ENCODE data around the gene CLDN14. TPM values are rescaled to one million over a fixed set of nuclear protein-coding genes. Genes with fewer than 3 reads are reported as not detected.

Gene CLDN14
- total RNA-seq, 1 experiment from 2014 or later, result not detected

- Histone ChIP-seq H3K4me1 (ENCODE audit: control insufficient read depth, insufficient read depth, low read length) (peaks cover 5% of the 10 kb centered on the region), H3K4me3 (ENCODE audit: low read depth in 2 of 2, low read length in 2 of 2) (no peak overlapping the region), H3K36me3 (ENCODE audit: control insufficient read depth, insufficient read depth, low read length) (no peaks in the 10 kb centered on the region), H3K27ac (ENCODE audit: low read length) (no peak overlapping the region; the same call in 1 of the 2 replicates), H3K9me3 (ENCODE audit: control insufficient read depth, insufficient read depth, low read depth, low read length) (no peaks in the 10 kb centered on the region), H3K27me3 (ENCODE audit: control insufficient read depth, insufficient read depth, low read length) (no peaks in the 10 kb centered on the region)
- TF ChIP-seq POLR2AphosphoS5 (IDR thresholded peaks at IDR 0.05; ENCODE audit: low read depth, low read length) (no peak), REST (IDR thresholded peaks at IDR 0.05; ENCODE audit: insufficient read depth in 1 of 2, low read depth in 2 of 2, low read length in 1 of 2) (no peak), SIN3A (IDR thresholded peaks at IDR 0.05; ENCODE audit: borderline replicate concordance, insufficient read depth, low read depth, low read length) (no peak), CTCF (IDR thresholded peaks at IDR 0.05) (no peak; the same call in 1 of the 2 replicates), TCF7L2 (IDR thresholded peaks at IDR 0.05; ENCODE audit: low read depth, low read length) (no peak)
- BruUV-seq (replicated peaks), result no TSS peak
- no peak for ATAC-seq
- no peak for DNase-seq (ENCODE audit: low read depth, low spot score)
- intact Hi-C loops (cut with micrococcal nuclease; ENCODE audit: unreplicated experiment), result no loop called here
- ChIA-PET POLR2A (no interaction called here), CTCF (interaction anchor here (0.8 kb wide), 1 partner anchor 56 kb away, joined by 4 read pairs; no protein-coding TSS in a partner anchor)
- in situ Hi-C loops (cut with HindIII; ENCODE audit: low pct_unique_long_range_greater_than_20kb, low sequenced_read_pairs), result no loop called here
These were observed 981 bp downstream of the CLDN14 start for GRCh38 chr21:36478941-36479340.

- in situ Hi-C loops (cut with HindIII; ENCODE audit: low pct_unique_long_range_greater_than_20kb, low sequenced_read_pairs) (no loop called here), intact Hi-C loops (cut with micrococcal nuclease; ENCODE audit: unreplicated experiment) (no loop called here)
- H3K27ac ChIP-seq (ENCODE audit: low read length), result no peak overlapping the region; the same call in 1 of the 2 replicates
These were observed 1.7 kb downstream of the CLDN14 start for GRCh38 chr21:36478207-36478701.

More at GRCh38 chr21:36478207-36478701, 1.7 kb downstream of the CLDN14 start:
- ATAC-seq (peak; percentile 88; the same call in 1 of the 2 replicates), DNase-seq (ENCODE audit: low read depth, low spot score) (peak; percentile 45)
- H3K4me3 ChIP-seq (ENCODE audit: low read depth in 2 of 2, low read length in 2 of 2), result no peak overlapping the region
- H3K27me3 ChIP-seq (ENCODE audit: control insufficient read depth, insufficient read depth, low read length), result no peaks in the 10 kb centered on the region
- no peaks in the 10 kb centered on the region for H3K9me3 ChIP-seq (ENCODE audit: control insufficient read depth, insufficient read depth, low read depth, low read length)
- peaks cover 5% of the 10 kb centered on the region for H3K4me1 ChIP-seq (ENCODE audit: control insufficient read depth, insufficient read depth, low read length)
- TF ChIP-seq TCF7L2 (IDR thresholded peaks at IDR 0.05; ENCODE audit: low read depth, low read length), result no peak
- no peak for TF ChIP-seq CTCF (IDR thresholded peaks at IDR 0.05)
- TF ChIP-seq POLR2AphosphoS5 (IDR thresholded peaks at IDR 0.05; ENCODE audit: low read depth, low read length), result no peak
- TF ChIP-seq SIN3A (IDR thresholded peaks at IDR 0.05; ENCODE audit: borderline replicate concordance, insufficient read depth, low read depth, low read length), result no peak
- TF ChIP-seq REST (IDR thresholded peaks at IDR 0.05; ENCODE audit: insufficient read depth in 1 of 2, low read depth in 2 of 2, low read length in 1 of 2), result no peak
- POLR2A ChIA-PET, result no interaction called here
- no peaks in the 10 kb centered on the region for H3K36me3 ChIP-seq (ENCODE audit: control insufficient read depth, insufficient read depth, low read length)
- CTCF ChIA-PET, result no interaction called here
- no TSS peak for BruUV-seq (replicated peaks)
